Pericardium fibroblast (primary cell): ENCODE measurements around the gene RAD18. TPM values are rescaled to one million over a fixed set of nuclear protein-coding genes. Genes with fewer than 3 reads are reported as not detected.

Source experiments
- total RNA-seq: library from RNA; depleted of rRNA; stranded (reverse); fragments of >200 nt; gene quantifications from 2 replicates; pipeline ENCODE4 v1.2.3, GENCODE V29; 2015

RAD18 gene
- total RNA-seq: 2.1 and 3.7 TPM in 2 replicates

GRCh38 chr3:8963137-8963853 lies at the start of gene RAD18:
RAD18 (minus strand) TSS chr3:8963472; CDS start chr3:8963385, 87 bp downstream.

Other genes with a start within 250 kb of the RAD18 start
- 1.4 TPM in 1 of 2 replicates, not detected in the other for gene CAV3, start 229.7 kb downstream of the RAD18 start, total RNA-seq
- 0.34 and 4.2 TPM in 2 replicates for gene OXTR, start 193.9 kb downstream of the RAD18 start, total RNA-seq